SK-MEL-5 (cell line): ENCODE measurements around the gene HMGXB4. TPM values are rescaled to one million over a fixed set of nuclear protein-coding genes. Genes with fewer than 3 reads are reported as not detected.

ENCODE experiments used
- DNase-seq: peaks from one replicate; pipeline ENCODE4 v3.0.0-alpha.2; 2016; ENCODE audit warnings: low read depth, low spot score
- in situ Hi-C: cut with HindIII; loops from 2 replicates; pipeline ENCODE4 v1.10.0; 2016; ENCODE audit warnings: low sequenced_read_pairs, high pct_unique_total_duplicates, low pct_unique_long_range_greater_than_20kb
- small RNA-seq, 2 experiments: library from RNA; depleted of rRNA; stranded (forward); fragments of <200 nt; gene quantifications; one replicate each; pipeline ENCODE3, GENCODE V24; 2014
- total RNA-seq: library from RNA; depleted of rRNA; stranded (reverse); fragments of >200 nt; shearing (Covaris generic); gene quantifications from 2 replicates; pipeline ENCODE4 v1.2.3, GENCODE V29; 2014; rRNA removed

Gene HMGXB4
- total RNA-seq, 1 experiment from 2014 or later = 15.1 TPM

DNA sequence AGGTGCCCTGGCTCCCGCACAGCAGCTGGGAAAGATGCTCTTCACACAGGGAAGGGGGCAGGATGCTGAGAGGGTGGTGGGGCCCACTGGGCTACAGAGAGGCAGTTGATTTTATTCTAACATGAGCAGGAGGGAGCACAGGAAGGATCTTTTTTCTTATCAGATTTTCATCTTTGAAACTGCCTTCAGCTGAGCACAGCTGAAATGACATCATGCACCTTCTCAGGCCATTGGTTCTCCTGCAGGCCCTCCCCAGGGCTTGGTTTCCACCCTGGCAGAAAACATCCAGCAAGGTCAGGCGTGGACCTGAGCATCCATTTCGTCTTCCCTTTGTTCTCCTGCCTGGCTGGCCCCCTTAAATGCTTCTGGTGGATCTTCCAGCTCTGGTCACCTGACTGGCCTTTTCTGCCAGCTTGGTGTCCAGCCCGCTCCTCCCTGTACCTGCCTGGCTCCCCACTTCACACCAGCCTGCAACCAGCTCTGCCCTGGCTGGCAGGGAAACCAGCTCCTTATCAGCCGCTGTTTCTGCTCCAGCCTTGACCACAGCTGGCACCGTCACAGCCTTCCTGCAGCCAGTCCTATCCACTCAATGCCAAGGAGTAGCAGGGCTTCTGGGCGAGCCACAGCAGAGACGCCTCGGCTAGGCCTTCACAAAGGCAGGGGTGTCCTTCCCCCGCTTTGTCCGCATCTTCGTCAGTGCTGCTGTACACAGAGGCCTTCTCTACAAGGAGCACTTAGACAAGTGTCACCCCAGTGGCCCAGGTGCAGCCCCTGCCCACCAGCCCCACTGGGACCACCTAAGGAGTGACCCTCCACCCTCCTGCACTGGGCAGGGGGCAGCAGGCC is 78.9 kb downstream of the HMGXB4 start:
- in situ Hi-C loops = no loop called here
- DNase-seq = no peak

DNA sequence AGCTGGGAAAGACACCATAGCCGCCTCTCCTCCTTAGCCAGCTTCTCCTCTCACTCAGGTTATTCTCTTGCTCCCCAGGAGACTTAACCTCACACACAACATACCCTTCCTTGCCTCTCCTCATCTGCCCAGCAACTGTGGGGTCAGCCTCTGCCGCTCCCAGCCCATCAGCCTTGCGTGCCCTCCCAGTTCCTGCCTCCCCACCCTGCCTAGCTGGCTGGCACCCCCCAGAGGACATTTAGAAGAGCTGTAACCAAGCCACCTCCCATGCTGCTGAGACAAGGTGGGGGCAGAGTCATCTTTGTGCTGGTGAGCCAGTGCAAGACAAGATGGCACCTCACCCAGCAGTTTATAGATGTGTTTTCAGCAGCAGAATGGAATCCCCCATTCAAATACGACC is 80.6 kb downstream of the HMGXB4 start:
- in situ Hi-C loops = no loop called here
- peak; percentile 49 for DNase-seq

DNA sequence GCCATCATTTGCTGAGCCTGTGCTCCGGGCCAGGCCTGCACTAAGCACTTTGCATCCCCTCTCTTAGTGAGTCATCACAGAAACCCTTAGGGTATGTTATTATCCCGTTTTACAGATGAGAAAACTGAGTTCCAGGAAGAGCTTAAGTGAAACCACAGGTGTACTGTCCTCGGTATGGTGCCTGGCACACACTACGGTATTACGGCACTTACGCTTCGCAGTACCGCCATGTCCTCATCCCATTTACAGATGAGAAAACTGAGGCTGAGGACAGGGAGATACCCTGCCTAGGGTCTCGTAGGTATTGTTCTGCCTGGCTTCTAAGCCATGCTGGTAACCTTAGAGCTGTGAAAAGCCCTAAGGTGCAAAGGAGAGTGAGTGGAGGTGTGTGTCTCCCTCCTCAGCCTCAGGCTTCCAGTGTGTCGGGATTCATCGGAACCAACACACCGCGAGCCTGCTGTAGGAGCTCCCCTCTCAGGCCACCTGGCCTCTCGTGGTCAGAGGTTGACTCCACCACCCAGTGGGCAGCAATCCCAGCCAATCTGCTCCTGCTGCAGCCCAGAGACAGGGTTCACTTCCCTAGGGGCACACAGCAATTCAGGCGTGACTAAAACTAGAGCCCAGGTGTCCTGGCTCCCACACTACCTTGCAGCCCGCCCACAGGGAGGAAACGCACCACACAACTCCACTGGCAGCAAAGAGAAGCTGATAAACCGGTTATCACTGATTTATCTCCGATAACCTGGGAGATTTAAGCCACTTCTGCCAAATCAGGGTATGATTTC is 84.0 kb downstream of the HMGXB4 start:
- no peak for DNase-seq
- in situ Hi-C loops = no loop called here

DNA sequence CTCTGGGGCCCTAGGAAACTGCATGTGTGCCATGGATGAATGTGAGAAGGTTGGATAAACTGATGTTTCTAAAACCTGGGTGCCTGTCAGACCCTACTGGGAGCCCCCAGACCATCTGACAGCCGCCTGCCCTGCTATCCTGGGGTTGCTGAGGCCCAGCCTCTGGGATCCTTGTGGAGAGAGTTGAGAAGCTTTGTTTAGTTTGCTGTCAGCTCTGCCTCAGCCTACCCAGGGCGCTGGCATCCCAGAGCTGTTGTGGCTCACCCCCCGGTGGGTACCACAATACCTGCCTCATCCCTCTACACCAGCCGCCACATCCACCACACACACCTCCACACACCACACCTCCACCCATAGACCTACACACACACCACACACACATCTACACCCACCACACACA is 85.1 kb downstream of the HMGXB4 start:
- DNase-seq = no peak
- in situ Hi-C loops = no loop called here

DNA sequence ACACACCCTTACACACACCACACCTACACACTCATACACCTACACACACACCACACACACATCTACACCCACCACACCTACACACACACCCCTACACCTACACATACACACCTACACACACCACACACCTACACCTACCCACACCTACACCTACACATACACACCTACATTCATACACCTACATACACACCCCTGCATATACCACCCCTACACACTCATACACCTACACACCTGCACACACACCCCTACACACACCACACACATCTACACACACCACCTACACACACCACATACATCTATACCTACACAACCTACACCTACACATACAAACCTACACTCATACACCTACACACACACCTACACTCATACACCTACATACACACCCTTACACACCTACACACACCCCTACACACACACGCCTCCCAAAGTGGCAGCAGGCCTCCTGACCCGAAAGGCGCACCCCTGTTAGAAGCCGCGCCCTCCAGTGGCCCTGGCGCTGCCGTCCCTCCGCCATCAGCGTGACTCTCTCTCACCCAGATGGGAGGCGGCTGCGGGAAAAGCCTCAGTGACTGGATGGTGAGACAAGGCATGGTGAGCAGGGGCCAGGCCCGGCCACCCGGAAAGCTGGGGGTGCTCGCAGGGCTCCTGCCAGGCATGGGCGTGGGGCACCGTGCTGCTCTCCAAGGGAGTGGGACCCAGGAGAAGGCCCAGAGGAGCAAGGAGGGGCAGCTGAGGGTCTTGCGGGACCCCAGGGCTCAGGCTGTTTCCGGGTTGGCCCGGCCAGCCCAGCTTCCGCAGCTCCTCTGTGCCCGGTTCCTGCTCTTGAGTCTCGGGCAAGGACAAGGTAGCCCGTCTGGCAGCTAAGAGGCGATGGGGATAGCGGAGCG is 86.6 kb downstream of the HMGXB4 start:
- in situ Hi-C loops = no loop called here
- no peak for DNase-seq

DNA sequence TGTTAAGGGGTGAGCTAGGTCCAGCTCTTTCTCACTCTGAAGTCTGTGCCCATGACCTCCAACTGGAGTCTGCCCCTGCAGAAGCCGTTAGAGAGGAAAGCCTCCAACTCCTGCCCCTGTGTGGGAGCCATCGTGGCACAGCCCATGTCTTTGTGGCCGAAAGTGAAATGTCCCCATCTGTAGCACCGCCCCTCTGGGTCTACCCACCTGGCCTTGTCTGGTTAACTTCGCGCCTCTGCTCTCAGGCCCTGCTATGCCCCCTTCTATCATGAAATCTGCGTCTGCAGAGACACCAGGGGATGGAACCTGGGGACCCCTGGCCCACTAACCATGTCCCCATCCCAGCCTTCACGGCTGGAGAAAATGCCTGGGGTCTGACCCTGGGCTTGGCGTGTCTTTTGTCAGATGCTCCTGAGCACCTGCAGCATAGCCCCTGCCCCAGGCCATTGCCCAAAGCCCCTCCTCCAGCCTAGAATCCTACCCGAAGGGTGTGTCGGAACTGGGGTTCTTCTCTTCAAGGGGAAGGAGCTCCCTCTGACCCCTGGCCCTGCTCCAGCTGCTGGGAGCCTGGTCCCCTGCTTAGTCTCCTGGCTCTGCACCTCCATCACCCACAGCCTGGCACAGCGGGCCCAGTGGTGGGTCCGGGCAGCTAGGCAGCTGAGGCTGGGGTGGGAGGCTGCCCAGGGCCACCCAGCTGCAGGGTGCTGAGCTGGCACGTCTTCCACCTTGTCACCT is 87.8 kb downstream of the HMGXB4 start:
- in situ Hi-C loops = no loop called here
- DNase-seq = no peak

Small RNAs within 50 kb of the gene (small RNA-seq; reads per million reads assigned to genes)
- gene MIR3909 = 0.10 to 2.7 reads per million in 2 experiments
- 0 reads per million in 2 experiments for gene MIR6069
- gene RNU7-167P = 0 reads per million in 2 experiments

Other genes with a start within 250 kb of the HMGXB4 start
- not detected in 2 replicates for gene ISX, start 191.3 kb upstream of the HMGXB4 start, total RNA-seq
- gene TOM1, start 42.4 kb downstream of the HMGXB4 start, total RNA-seq = 63.2 and 73.1 TPM in 2 replicates
- 45.3 and 49.0 TPM in 2 replicates for gene HMOX1, start 123.6 kb downstream of the HMGXB4 start, total RNA-seq
- gene MCM5, start 142.6 kb downstream of the HMGXB4 start, total RNA-seq = 64.2 TPM in 2 replicates